Fibroblast of gingiva (primary cell): Measurements from ENCODE around the gene BLM.

ENCODE experiments used
- DNase-seq: peaks from one replicate; pipeline ENCODE4 v3.0.0-alpha.2; 2011; ENCODE audit warnings: low read depth

Gene BLM

GRCh38 chr15:90851114-90851513 lies 134.0 kb downstream of the BLM start:
- no peak for DNase-seq

- no peak for DNase-seq
These were observed 134.8 kb downstream of the BLM start for GRCh38 chr15:90851940-90852339.

DNA sequence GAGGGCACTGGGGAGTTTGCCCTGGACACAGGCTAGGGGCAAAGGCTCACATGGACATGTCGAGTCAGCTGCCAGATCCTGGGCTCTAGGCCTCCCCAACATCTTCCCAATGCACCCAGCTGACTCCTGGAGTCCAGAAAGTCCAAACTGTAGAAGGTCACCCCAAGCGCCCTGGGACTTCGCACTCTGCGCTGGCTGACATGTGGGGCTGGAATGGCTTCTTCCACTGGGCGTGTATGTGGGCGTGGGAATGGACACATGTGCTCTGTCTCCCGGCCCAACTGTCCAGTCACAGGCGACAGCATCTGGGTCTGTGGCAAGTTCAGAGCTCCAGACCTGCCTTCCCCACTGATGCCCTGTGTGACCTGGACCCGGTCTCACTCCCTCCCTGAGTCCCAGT lies 138.0 kb downstream of the BLM start:
- DNase-seq, result no peak

DNA sequence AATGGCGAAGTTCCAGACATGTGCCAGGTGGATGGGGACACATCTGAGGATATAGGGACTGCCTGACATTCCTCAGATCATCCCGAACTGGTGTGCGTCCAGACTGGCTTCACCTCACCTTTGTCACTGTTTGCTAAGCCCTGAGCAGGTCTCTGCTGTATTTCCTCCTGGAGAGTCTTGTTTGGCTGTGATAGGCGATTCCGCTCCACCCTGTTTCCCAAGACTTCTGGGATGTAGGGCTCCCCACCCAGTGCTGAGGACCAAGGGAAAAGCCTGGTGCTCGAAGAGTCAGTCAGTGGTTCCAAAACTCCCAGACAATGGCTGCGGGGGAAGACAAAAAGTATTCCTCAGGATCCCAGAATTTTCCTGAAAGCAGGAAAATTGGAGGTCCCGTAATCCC lies 140.2 kb downstream of the BLM start:
- DNase-seq, result no peak

GRCh38 chr15:90857883-90858443 lies 140.8 kb downstream of the BLM start:
- no peak for DNase-seq

DNA sequence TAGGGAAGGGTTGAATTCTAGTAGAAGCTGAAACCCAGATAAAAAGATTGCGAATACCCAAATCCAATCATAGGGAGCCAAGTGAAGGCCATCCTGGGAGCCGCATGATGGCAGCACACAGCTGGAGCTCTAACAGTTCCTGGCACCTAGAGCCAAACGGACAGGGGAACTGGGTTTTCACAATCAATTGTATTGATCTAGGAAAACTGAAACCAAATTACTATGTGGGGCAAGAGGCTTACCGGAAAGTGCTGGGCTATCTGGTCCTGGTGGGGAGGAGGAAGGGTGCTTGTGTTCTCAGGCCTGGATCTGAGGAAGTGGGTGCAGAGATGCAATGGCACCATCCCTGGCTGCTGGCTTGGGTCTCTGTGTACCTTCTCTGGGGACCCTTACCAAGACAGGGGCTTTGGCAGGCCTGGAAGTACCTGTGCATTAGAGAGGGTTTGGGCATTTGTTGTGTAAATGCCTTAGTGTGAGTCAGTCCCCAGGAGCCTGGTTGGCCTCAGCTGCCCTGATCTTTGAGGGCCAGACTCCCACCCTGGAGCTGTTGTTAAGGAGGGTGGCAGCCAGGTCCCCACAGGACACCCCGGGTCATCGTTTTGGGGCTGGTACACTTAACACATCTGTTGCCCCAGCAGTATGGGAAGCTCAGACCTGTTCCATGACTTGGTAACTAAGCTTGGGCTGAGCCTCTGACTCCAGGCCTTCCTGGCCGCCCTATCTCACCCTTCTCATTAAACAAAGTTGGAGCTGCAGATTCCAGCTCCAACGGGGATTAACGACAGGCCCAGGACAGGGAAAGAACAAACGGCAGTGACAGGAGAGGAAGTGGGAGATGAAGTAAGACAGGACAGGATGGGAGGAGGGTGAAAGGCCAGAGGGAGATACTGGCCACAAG lies 142.3 kb downstream of the BLM start:
- no peak for DNase-seq

- no peak for DNase-seq
These were observed 143.3 kb downstream of the BLM start for GRCh38 chr15:90860450-90860849.

DNA sequence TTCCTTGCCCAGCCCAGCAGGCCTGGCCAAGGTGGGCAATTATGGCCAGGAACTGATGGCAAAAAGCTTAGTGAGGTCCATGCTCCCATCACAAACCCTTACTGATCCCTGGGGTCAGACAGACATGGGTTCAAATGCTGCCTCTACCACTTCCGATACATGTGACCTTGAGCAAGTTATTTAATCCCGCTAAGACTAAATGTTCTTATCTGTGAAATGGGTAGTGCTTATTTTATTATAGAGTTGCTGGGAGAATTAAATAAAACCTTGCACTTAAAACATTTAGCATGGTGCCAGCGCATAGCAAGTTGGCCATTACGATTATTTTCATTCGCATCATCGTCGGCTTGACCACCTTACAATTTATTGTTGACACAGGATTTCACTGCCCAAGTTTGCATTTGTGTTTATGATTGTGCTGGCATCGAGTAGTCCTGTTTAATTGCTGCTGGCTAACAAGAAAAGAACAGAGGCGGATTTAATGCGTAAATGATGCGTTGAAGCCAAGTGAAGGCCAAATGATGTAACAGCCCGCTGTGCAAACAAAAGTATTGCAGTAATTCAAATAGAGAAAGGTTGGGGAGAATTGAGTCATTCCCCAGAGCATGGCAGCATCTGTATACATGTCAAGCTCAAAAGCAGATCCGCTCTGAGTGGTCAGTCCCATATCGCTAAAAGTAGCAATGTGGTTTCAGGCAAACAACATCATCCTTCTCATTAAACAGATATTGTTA lies 144.0 kb downstream of the BLM start:
- peak; percentile 71 for DNase-seq

DNA sequence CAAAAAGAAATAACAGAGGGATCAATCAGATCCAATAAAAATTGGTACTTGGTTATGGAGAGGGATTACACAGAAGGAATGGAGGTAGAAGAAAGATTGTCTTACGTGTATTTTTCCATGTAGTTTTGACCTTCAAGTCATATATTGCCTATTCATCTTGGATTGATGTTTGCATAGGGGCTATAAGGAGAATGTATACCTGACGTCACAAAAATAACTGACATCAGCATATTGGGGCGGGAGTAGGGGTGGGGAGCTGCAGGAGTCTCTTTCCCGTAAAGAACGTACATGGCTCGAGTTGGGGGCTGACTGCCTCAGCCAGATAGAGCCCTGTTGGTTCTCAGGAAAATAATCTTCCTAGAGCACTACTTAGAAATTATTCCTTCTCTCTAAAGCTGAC lies 145.3 kb downstream of the BLM start:
- no peak for DNase-seq

DNA sequence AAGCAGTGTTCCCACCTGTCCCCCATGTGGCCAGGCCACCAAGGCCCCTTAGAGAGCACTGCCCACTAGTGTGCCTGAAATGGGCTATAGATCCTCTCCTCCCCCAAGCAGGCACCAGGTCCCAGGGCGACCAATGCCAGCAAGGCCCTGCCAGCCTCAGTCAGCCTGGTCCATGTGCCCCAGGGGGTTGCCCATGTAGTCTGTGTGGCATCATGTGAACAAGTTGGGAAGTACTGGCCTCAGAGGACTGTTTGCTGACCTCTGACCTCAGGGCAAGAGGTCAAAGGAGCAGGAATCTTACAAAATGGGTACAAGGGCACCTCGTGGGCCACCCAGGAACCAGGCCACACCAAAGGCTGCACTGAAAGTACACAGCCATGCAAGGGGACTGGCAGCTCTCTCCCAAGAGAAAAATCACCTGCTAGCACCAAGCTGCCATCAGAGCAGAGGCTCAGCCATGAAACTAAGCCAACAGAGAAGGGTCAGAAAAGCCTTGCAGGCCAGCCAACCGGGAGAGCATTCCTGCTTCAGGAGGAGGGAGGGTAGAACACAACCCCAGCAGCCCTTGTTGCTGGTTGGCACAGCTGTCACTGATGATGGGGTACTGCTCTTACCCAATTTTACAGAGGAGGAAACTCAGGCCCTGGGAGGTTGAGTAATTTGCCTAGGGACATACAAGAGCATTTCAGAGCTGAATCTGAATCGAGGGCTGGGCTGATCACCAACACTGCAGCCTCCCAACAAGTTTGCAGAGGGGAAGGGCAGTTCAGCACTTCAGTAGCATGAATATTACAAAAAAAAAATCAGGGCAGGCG lies 146.0 kb downstream of the BLM start:
- peak; percentile 96 for DNase-seq

DNA sequence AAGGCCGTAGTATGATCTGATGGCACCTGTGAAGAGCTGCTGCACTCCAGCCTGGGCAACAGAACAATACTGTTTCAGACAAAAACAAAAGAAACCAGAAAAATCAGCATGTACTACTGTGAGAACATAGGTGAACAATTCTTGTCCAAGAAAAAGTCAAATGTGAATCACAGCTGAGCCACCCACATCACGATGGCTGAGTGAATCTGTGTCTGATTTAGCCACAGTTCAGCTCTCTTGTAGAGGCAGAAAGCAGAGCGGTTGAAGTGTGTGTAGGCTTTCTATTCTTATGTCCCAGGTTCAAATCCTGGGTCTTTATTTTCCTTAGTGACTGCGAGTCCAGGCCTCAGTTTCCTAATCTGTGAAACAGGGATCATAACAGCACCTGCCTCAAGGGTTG lies 146.8 kb downstream of the BLM start:
- DNase-seq, result no peak

GRCh38 chr15:90864507-90864906 lies 147.4 kb downstream of the BLM start:
- DNase-seq, result no peak

DNA sequence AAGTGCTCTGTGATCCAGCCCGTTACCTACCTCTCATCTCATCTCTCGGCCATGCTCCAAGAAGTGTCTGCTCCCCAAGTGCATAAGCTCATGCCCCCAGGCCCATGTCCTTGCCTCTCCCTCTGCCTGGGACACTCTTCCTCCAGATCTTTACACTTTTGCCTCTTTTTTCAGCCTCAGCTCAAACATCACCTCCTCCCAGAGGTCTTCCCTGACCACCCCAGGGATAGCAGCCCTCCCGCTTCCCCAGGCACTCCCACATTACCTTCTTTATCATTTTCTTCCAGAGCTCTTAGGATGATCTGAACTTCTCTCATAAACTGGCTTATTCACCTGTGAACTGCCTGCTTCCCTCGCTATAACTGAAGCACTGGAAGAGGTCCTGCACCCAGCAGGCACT lies 148.6 kb downstream of the BLM start:
- no peak for DNase-seq
